RCC 7860 (cell line): ENCODE data around the gene VWA8.
"Not testable (repeated sequence)": the region's sequence is repeated elsewhere in the genome, so short reads cannot be mapped to it uniquely, and the experiment has no call there.

Experiments used
- DNase-seq: peaks from one replicate; pipeline ENCODE4 v3.0.0-alpha.2; 2015; ENCODE audit warnings: low spot score
- FAIRE-seq: peaks from 2 replicates; lab custom pipeline; 2012; peaks lifted over from hg19 to GRCh38; lab: Jason Lieb, UNC

VWA8 gene

GRCh38 chr13:41546372-41547190 lies 414.3 kb downstream of the VWA8 start:
- DNase-seq (peak; percentile 83), FAIRE-seq (peak; percentile 92)

GRCh38 chr13:41545432-41545707 lies 415.5 kb downstream of the VWA8 start:
- FAIRE-seq (no peak), DNase-seq (no peak)

GRCh38 chr13:41543664-41544300 lies 417.1 kb downstream of the VWA8 start:
- FAIRE-seq (no peak), DNase-seq (peak; percentile 42)

DNA sequence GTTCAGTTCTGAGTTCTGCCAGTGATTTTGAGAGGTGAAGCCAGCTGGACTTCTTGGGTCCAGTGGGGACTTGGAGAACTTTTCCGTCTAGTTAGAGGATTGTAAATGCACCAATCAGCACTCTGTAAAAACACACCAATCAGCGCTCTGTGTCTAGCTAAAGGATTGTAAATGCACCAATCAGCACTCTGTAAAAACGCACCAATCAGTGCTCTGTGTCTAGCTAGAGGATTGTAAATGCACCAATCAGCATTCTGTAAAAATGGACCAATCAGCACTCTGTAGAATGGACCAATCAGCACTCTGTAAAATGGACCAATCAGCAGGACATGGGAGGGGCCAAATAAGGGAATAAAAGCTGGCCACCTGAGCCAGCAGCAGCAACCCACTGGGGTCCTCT lies 418.1 kb downstream of the VWA8 start:
- not testable (repeated sequence) for FAIRE-seq, DNase-seq

DNA sequence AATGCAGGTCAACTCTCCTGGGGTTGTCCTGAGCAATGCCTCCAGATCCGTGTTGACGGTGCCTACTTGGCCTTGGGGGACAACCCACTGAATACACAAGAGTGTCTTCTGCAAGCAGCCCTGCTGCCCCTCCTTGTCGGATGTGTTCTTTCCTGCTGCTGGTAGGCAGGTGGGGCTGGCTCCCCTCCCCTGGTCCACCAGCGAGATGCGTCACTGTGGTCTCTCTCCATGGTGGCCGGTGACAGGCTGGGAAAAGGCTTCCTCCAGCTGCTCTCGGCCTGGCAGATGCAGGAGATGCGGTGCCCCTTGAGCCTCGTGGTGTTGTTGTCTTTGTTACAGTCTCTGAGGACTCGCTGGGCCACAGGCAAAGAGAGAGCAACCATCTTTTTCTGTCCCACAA lies 418.6 kb downstream of the VWA8 start:
- DNase-seq (no peak), FAIRE-seq (no peak)

DNA sequence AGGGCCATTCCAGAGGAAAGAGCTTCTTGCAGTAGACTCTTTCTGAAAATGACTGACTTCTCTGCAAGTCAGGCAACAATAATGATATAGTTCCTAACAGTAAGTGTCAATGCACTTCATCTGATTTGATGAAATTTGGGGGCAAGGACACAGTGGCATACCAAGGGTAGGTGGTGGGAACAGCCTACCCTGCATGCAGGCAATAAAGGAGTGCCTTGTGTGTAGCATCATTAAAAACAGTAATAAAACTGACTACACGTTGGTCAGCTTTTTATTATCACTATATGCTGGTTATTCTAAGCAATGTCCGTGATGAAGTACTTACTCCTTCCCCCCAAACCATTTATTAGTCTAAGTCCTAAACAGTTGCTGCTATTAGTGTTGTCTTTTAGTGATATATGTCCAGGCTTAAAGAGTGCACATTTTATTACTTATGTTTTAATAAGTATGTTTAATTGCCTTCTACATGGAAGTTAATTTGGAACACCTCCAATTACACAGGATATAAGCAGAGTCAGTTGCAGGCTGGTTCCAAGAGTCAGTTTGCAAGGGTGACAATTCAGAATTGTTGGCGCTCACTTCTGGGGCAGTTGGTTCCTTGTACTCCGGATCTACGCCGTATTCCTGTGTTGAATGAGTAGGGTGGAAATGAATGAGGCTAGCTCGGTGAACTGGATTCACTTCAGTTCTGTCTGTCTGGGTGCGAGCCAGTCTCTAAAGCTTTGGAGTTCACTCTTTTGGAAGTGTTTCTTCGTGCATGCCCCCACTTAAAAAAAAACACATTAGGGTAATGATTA lies 419.6 kb downstream of the VWA8 start:
- no peak for FAIRE-seq
- DNase-seq = no peak

- FAIRE-seq, DNase-seq: not testable (repeated sequence)
These were observed 420.7 kb downstream of the VWA8 start for GRCh38 chr13:41540240-41540639.

DNA sequence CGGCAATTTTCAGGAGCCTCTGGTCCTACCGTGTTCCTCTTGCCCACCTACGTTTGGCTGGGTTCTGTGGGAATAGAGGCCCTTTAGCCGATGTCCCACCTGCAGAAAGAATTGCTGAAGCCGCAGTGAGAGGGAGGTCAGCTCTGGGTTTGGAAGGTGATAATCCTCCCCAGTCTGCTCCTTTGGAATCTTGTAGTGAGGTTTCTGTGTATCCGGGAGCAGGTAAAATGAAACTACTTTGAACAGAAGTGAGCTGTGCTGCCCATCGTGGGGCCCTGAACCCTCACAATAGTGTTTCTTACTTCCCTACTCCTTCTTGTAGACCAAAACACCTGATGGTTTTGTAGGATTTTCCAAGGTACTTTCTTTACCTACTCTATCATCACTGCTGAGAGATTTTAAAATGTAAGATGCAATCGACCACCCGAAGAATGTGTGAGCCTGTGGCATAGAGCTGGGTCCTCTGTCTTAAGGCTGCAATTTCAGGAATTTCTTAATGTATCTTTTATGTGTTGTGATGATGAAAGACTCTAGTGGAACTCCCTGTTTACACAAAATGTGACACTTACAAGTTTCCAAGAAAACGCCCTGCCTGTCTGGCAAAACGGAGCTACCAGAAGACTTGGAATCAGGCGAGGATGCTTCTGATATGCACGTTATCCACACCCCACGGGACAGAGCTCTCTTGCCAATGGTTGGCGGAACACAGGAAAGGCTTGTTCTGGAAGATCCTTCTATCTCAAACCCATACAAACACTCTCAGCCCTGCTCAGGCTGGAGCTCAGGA lies 427.4 kb downstream of the VWA8 start:
- FAIRE-seq = no peak
- DNase-seq = no peak

DNA sequence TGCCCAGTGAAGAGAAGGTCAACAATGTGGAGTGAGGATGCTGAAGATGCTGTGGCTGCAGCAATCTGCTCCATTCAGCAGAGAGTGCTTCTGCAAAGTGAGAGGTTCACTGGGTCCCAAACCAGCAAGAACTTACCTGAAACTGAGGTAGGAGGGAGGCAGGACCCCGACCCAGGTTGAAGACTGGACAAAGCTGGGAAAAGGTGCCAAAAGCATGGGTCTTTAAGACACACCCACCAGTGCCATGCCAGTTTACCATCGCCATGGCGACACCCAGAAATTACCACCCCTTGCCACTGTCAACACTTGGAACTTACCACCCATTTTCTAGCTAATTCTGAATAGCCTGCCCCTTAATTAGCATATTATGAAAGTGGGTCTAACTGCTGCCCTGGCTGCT lies 432.9 kb downstream of the VWA8 start:
- FAIRE-seq (no peak), DNase-seq (no peak)

DNA sequence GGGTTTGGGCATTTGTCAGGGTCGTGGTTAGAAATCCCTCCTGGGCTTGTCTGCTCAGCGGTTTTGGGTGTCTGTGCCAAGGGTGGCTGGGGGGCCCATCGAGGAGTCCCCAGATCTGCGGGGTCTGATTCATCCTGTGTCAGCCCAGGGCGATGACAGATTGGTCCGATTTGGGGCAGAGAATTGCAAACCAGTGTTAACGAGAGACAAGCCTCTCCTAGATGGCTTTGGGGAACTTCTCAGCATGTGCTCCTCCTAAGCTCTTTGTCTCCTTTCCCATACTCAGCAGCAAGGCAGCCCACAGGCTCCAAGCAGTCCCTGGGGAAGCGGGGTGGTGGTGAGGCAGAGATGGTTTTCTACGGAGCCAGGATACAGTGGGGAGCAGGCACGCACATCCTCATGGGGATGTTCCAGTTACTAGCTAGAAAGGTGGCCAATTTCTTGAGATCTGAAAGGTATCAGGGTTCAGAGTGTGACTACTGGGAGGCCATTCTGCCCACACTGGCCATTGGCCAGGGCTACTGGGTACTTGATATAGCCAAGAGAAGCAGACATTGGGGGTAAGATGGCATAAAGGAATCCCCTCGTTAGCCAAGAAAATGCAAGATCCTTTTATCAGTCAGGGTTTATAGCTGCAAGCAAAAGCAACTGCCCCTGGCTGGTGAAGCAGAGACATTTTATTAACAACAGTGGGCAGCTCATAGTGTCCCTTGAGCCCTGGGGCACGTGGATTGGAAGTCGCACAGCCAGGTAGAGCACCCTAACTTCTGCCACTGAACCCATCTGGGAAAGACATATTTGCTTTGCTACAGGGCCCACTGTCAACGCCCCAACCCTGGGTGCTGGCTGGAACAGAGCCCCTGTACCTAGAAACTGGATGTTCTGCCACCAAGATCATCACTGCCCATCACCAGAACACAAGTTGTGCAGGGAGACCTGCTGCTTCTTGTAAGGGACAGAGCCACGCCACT lies 440.0 kb downstream of the VWA8 start:
- DNase-seq (no peak), FAIRE-seq (no peak)

GRCh38 chr13:41520016-41520659 lies 440.8 kb downstream of the VWA8 start:
- FAIRE-seq = no peak

More at GRCh38 chr13:41520016-41520659, 440.8 kb downstream of the VWA8 start:
- no peak for DNase-seq
